Fibroblast of lung (primary cell): ENCODE data around the gene DNAL4. TPM values are rescaled to one million over a fixed set of nuclear protein-coding genes. Genes with fewer than 3 reads are reported as not detected.

Source experiments
- DNase-seq, 2 donors: peaks; one replicate each; pipeline versions ENCODE4 v3.0.0 to v3.0.0-alpha.2; 2010; ENCODE audit warnings: low read depth in 2 of 2
- H2AFZ ChIP-seq: 2 replicates; pipeline ENCODE4 v1.5.1; 2012; ENCODE audit warnings: low read length, control low read depth, inconsistent platforms
- H3K27ac ChIP-seq: 2 replicates; pipeline ENCODE4 v1.5.1; 2011; ENCODE audit warnings: low read length, control low read depth; ENCODE audit not compliant: insufficient read depth
- H3K27me3 ChIP-seq: 2 replicates; pipeline ENCODE4 v1.5.1; 2011; ENCODE audit warnings: mild to moderate bottlenecking, low read length; ENCODE audit not compliant: control insufficient read depth, insufficient read depth
- H3K36me3 ChIP-seq: 2 replicates; pipeline ENCODE4 v1.5.1; 2011; ENCODE audit warnings: low read length; ENCODE audit not compliant: control insufficient read depth, insufficient read depth
- H3K4me1 ChIP-seq: 2 replicates; pipeline ENCODE4 v1.5.1; 2011; ENCODE audit warnings: low read length; ENCODE audit not compliant: control insufficient read depth, insufficient read depth; ENCODE audit errors: extremely low read depth
- H3K4me2 ChIP-seq: 2 replicates; pipeline ENCODE4 v1.5.1; 2011; ENCODE audit warnings: low read length, control low read depth; ENCODE audit not compliant: insufficient read depth; ENCODE audit errors: extremely low read depth
- H3K4me3 ChIP-seq, 4 experiments: fragments of 200-600 bp in 1 of 4; sonication (generic) in 1 of 4; replicated peaks in 1 of 4; 2 replicates each; pipeline ENCODE4 v1.5.1; 2011 to 2016; ENCODE audit warnings: low read length in 4 of 4, low read depth in 3 of 4, mild to moderate bottlenecking in 3 of 4, control low read depth in 2 of 4, inconsistent platforms in 1 of 4, mixed read lengths in 1 of 4; ENCODE audit not compliant: insufficient read depth in 1 of 4; ENCODE audit errors: control extremely low read depth in 1 of 4
- H3K79me2 ChIP-seq: 2 replicates; pipeline ENCODE4 v1.5.1; 2012; ENCODE audit warnings: mild to moderate bottlenecking, low read length, inconsistent platforms; ENCODE audit not compliant: control insufficient read depth, insufficient read depth
- H3K9ac ChIP-seq: 2 replicates; pipeline ENCODE4 v1.5.1; 2011; ENCODE audit warnings: mild to moderate bottlenecking, low read length, control low read depth; ENCODE audit not compliant: insufficient read depth
- H3K9me3 ChIP-seq: 2 replicates; pipeline ENCODE4 v1.5.1; 2012; ENCODE audit warnings: low read depth, low read length; ENCODE audit not compliant: control insufficient read depth, insufficient read depth
- H4K20me1 ChIP-seq: 2 replicates; pipeline ENCODE4 v1.5.1; 2011; ENCODE audit warnings: low read length; ENCODE audit not compliant: control insufficient read depth, insufficient read depth; ENCODE audit errors: extremely low read depth
- EZH2 ChIP-seq: IDR thresholded peaks from 2 replicates; pipeline ENCODE4 v1.5.1; 2012; ENCODE audit warnings: low read length, control low read depth, mild to moderate bottlenecking; ENCODE audit errors: missing control alignments
- polyA plus RNA-seq, 2 donors: library from polyadenylated mRNA; depleted of rRNA in 1 of 2; stranded (reverse) in 1 of 2; unstranded in 1 of 2; fragments of >200 nt; gene quantifications; 2 replicates each; pipeline ENCODE4 v1.2.1, GENCODE V29; 2011 to 2012; ENCODE audit warnings: missing spikeins in 1 of 2
- total RNA-seq: library from RNA; depleted of rRNA; stranded (reverse); fragments of >200 nt; gene quantifications from 2 replicates; pipeline ENCODE4 v1.2.1, GENCODE V29; 2014
- TF ChIP-seq, protein P1 (sequence below), 2 donors: IDR thresholded peaks in 1 of 2; conservative IDR thresholded peaks in 1 of 2; 1 replicate in 1 of 2; 2 replicates in 1 of 2; pipeline ENCODE4 v1.5.1; 2011 to 2012; ENCODE audit warnings: low read length in 2 of 2, control low read depth in 1 of 2, inconsistent platforms in 1 of 2, low read depth in 1 of 2, mild to moderate bottlenecking in 1 of 2

DNAL4 gene
- total and polyA plus RNA-seq, 2 donors (not counting 1 experiment from before 2014, with no cell fraction given) = 13.3 to 25.1 TPM

GRCh38 chr22:38745676-38746460, 48.1 kb downstream of the DNAL4 start:
- H3K36me3 ChIP-seq = peaks cover 44% of the 10 kb centered on the region
- no peak for TF ChIP-seq EZH2
- TF ChIP-seq, protein P1, sequence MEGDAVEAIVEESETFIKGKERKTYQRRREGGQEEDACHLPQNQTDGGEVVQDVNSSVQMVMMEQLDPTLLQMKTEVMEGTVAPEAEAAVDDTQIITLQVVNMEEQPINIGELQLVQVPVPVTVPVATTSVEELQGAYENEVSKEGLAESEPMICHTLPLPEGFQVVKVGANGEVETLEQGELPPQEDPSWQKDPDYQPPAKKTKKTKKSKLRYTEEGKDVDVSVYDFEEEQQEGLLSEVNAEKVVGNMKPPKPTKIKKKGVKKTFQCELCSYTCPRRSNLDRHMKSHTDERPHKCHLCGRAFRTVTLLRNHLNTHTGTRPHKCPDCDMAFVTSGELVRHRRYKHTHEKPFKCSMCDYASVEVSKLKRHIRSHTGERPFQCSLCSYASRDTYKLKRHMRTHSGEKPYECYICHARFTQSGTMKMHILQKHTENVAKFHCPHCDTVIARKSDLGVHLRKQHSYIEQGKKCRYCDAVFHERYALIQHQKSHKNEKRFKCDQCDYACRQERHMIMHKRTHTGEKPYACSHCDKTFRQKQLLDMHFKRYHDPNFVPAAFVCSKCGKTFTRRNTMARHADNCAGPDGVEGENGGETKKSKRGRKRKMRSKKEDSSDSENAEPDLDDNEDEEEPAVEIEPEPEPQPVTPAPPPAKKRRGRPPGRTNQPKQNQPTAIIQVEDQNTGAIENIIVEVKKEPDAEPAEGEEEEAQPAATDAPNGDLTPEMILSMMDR (conservative IDR thresholded peaks at IDR 0.05 in 1 of 2, IDR thresholded peaks at IDR 0.05 in 1 of 2; ENCODE audit: low read depth in 1 of 2, low read length in 2 of 2) = no peak
- no peak overlapping the region for H3K9ac ChIP-seq
- no peak overlapping the region for H3K4me3 ChIP-seq
- H3K27me3 ChIP-seq = no peaks in the 10 kb centered on the region
- no peak for DNase-seq
- no peaks in the 10 kb centered on the region for H3K4me1 ChIP-seq
- H3K4me2 ChIP-seq = no peak overlapping the region
- H4K20me1 ChIP-seq = no peaks in the 10 kb centered on the region
- no peak overlapping the region for H3K27ac ChIP-seq
- no peaks in the 10 kb centered on the region for H3K79me2 ChIP-seq
- H2AFZ ChIP-seq = no peak overlapping the region
- H3K9me3 ChIP-seq = no peaks in the 10 kb centered on the region

GRCh38 chr22:38744981-38745380, 49.0 kb downstream of the DNAL4 start:
- no peak overlapping the region for H3K4me2 ChIP-seq
- H3K4me3 ChIP-seq = no peak overlapping the region
- H3K9ac ChIP-seq = no peak overlapping the region
- H3K36me3 ChIP-seq = peaks cover 40% of the 10 kb centered on the region
- H3K27me3 ChIP-seq = no peaks in the 10 kb centered on the region
- no peaks in the 10 kb centered on the region for H3K79me2 ChIP-seq
- H3K27ac ChIP-seq = no peak overlapping the region
- TF ChIP-seq, protein P1 (conservative IDR thresholded peaks at IDR 0.05 in 1 of 2, IDR thresholded peaks at IDR 0.05 in 1 of 2; ENCODE audit: low read depth in 1 of 2, low read length in 2 of 2) = no peak
- no peak for TF ChIP-seq EZH2
- H3K4me1 ChIP-seq = no peaks in the 10 kb centered on the region
- H3K9me3 ChIP-seq = no peaks in the 10 kb centered on the region
- no peak overlapping the region for H2AFZ ChIP-seq
- peak in 1 of 2 donors; percentile 22 for DNase-seq
- H4K20me1 ChIP-seq = no peaks in the 10 kb centered on the region

DNA sequence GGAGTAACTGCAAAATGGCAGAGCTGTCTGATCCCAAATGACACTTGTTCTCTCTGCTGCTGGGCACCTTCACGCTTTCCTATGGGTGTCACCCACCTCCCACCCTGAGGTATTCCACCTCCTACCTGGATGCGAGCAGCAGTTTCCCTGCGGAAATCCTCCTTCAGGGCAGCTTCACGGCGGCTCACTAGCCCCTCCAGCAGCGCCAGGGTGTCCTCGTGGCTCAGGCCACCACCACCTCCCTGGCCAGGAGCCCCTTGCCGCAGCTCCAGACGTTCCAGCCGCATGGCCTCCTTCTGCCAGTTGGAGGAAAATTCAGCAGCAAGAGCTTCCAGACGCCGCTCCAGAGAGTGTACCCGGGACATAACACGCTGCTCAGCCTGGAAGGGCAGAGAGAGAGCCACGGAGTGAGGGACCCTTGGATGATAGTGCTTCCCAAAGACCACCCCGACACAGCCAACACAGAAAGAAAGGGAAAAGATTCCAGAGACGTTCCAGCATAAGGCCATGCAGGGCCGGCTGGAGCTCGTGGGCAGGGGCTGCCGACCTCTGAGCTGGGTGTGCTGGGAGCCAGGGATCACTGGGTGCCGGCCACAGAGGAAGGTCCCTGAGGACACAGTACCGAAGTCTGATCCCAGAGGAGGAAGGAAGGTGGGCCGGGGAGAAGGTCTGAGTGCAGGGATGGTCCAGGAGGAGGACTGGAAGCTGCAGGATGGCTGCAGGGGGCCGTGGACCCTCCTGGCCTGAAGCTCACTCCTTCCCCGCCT, 51.6 kb downstream of the DNAL4 start:
- no peak overlapping the region for H3K9ac ChIP-seq
- DNase-seq = no peak
- no peaks in the 10 kb centered on the region for H3K79me2 ChIP-seq
- no peak overlapping the region for H2AFZ ChIP-seq
- peaks cover 52% of the 10 kb centered on the region for H3K36me3 ChIP-seq
- H3K9me3 ChIP-seq = no peaks in the 10 kb centered on the region
- H3K4me2 ChIP-seq = no peak overlapping the region
- H3K4me3 ChIP-seq = no peak overlapping the region
- no peaks in the 10 kb centered on the region for H4K20me1 ChIP-seq
- H3K4me1 ChIP-seq = no peaks in the 10 kb centered on the region
- no peak for TF ChIP-seq EZH2
- TF ChIP-seq, protein P1 (conservative IDR thresholded peaks at IDR 0.05 in 1 of 2, IDR thresholded peaks at IDR 0.05 in 1 of 2; ENCODE audit: low read depth in 1 of 2, low read length in 2 of 2) = no peak
- no peak overlapping the region for H3K27ac ChIP-seq
- H3K27me3 ChIP-seq = no peaks in the 10 kb centered on the region
